IMR-90 (cell line): ENCODE results near the gene TTK.

Experiments used
- CEBPB ChIP-seq: IDR thresholded peaks from 2 replicates; pipeline ENCODE4 v1.6.1; 2012; ENCODE audit warnings: low read depth, low read length, improper control_type of control experiment
- CTCF ChIP-seq: conservative IDR thresholded peaks from 2 replicates; pipeline ENCODE4 v1.5.1; 2012; ENCODE audit warnings: mild to moderate bottlenecking, low read depth, low read length, improper control_type of control experiment
- ELK1 ChIP-seq: fragments of 150-350 bp; IDR thresholded peaks from 2 replicates; pipeline ENCODE4 v1.6.1; 2016; ENCODE audit warnings: low read depth, mild to moderate bottlenecking, low read length, moderate library complexity, borderline replicate concordance
- FOS ChIP-seq: fragments of 150-350 bp; IDR thresholded peaks from 2 replicates; pipeline ENCODE4 v1.6.1; 2016; ENCODE audit warnings: low read depth, low read length
- POLR2A ChIP-seq: IDR thresholded peaks from 2 replicates; pipeline ENCODE4 v1.6.1; 2012; ENCODE audit warnings: mild to moderate bottlenecking, low read depth, low read length
- RAD21 ChIP-seq: IDR thresholded peaks from 2 replicates; pipeline ENCODE4 v1.6.1; 2012; ENCODE audit warnings: low read length, improper control_type of control experiment
- RFX5 ChIP-seq: IDR thresholded peaks from 2 replicates; pipeline ENCODE4 v1.8.0; 2012; ENCODE audit warnings: low read depth, mild to moderate bottlenecking, low read length, moderate library complexity
- SMC3 ChIP-seq: fragments of 150-350 bp; IDR thresholded peaks from 2 replicates; pipeline ENCODE4 v1.6.1; 2016; ENCODE audit warnings: low read depth, mild to moderate bottlenecking, antibody characterized with exemption, low read length, moderate library complexity
- USF2 ChIP-seq: fragments of 150-350 bp; IDR thresholded peaks from 2 replicates; pipeline ENCODE4 v1.6.1; 2017; ENCODE audit warnings: mild to moderate bottlenecking, antibody characterized with exemption, low read length, low read depth

- no peak for TF ChIP-seq SMC3
- TF ChIP-seq CTCF: no peak
- no peak for TF ChIP-seq POLR2A
- no peak for TF ChIP-seq USF2
- no peak for TF ChIP-seq RFX5
- TF ChIP-seq ELK1: no peak
- TF ChIP-seq CEBPB: no peak
- TF ChIP-seq RAD21: no peak
- no peak for TF ChIP-seq FOS
These were observed 16.7 kb downstream of the TTK start for GRCh38 chr6:80021131-80021530.
